WTC11 (cell line): ENCODE results near the gene TRAPPC4. TPM values are rescaled to one million over a fixed set of nuclear protein-coding genes. Genes with fewer than 3 reads are reported as not detected.

Experiments
- CREB1 ChIP-seq: sonication (generic); formaldehyde crosslinking; IDR thresholded peaks from 2 replicates; pipeline ENCODE4 v1.8.0; 2023; ENCODE audit warnings: mild to moderate bottlenecking, missing genetic modification reagents
- EMX1 ChIP-seq: fragments of 250-450 bp; sonication (Bioruptor Pico); IDR thresholded peaks from 2 replicates; pipeline ENCODE4 v1.8.0; 2021; ENCODE audit warnings: mild to moderate bottlenecking
- ESRRA ChIP-seq: sonication (generic); formaldehyde crosslinking; IDR thresholded peaks from 2 replicates; pipeline ENCODE4 v1.8.1; 2022; ENCODE audit warnings: mild to moderate bottlenecking, missing genetic modification reagents, borderline replicate concordance
- FOXP1 ChIP-seq: sonication (generic); formaldehyde crosslinking; IDR thresholded peaks from 2 replicates; pipeline ENCODE4 v1.8.0; 2022; ENCODE audit warnings: missing genetic modification reagents, mild to moderate bottlenecking, moderate library complexity, borderline replicate concordance
- GRHL2 ChIP-seq: fragments of 250-450 bp; sonication (Bioruptor Pico); IDR thresholded peaks from 2 replicates; pipeline ENCODE4 v1.8.0; 2022; ENCODE audit warnings: mild to moderate bottlenecking, moderate library complexity; ENCODE audit not compliant: insufficient replicate concordance, severe bottlenecking
- NFYB ChIP-seq: sonication (generic); formaldehyde crosslinking; conservative IDR thresholded peaks from 2 replicates; pipeline ENCODE4 v1.8.0; 2022; ENCODE audit warnings: low read depth, missing genetic modification reagents
- OVOL2 ChIP-seq: fragments of 250-450 bp; sonication (Bioruptor Pico); IDR thresholded peaks from 2 replicates; pipeline ENCODE4 v1.9.0; 2021; ENCODE audit warnings: mild to moderate bottlenecking, borderline replicate concordance
- RELA ChIP-seq: sonication (generic); formaldehyde crosslinking; IDR thresholded peaks from 2 replicates; pipeline ENCODE4 v1.8.1; 2022; ENCODE audit warnings: missing genetic modification reagents, mild to moderate bottlenecking, borderline replicate concordance
- SMAD3 ChIP-seq: sonication (generic); formaldehyde crosslinking; IDR thresholded peaks from 2 replicates; pipeline ENCODE4 v1.8.0; 2022; ENCODE audit warnings: missing genetic modification reagents, mild to moderate bottlenecking, borderline replicate concordance
- SP1 ChIP-seq: sonication (generic); formaldehyde crosslinking; conservative IDR thresholded peaks from 2 replicates; pipeline ENCODE4 v1.8.1; 2022; ENCODE audit warnings: missing genetic modification reagents
- ZBTB21 ChIP-seq: sonication (generic); formaldehyde crosslinking; IDR thresholded peaks from 2 replicates; pipeline ENCODE4 v1.8.1; 2023; ENCODE audit warnings: mild to moderate bottlenecking, missing genetic modification reagents, borderline replicate concordance
- ZNF232 ChIP-seq: sonication (generic); formaldehyde crosslinking; IDR thresholded peaks from 2 replicates; pipeline ENCODE4 v1.8.0; 2022; ENCODE audit warnings: mild to moderate bottlenecking, missing genetic modification reagents
- ZNF396 ChIP-seq: fragments of 250-450 bp; sonication (Bioruptor Pico); IDR thresholded peaks from 2 replicates; pipeline ENCODE4 v1.8.0; 2021; ENCODE audit warnings: mild to moderate bottlenecking, moderate library complexity, borderline replicate concordance
- total RNA-seq: library from RNA; stranded (reverse); gene quantifications from 3 replicates; pipeline ENCODE4 v1.2.3, GENCODE V29; 2021
- TF ChIP-seq, protein P1 (sequence below): fragments of 200-600 bp; IDR thresholded peaks from 2 replicates; pipeline ENCODE4 v1.8.0; 2022; ENCODE audit warnings: antibody characterized with exemption
- TF ChIP-seq, protein P2 (sequence below): fragments of 250-450 bp; sonication (Bioruptor Pico); IDR thresholded peaks from 2 replicates; pipeline ENCODE4 v1.9.0; 2021; ENCODE audit warnings: moderate library complexity, mild to moderate bottlenecking, inconsistent platforms, borderline replicate concordance
- TF ChIP-seq, protein P3 (sequence below): sonication (generic); formaldehyde crosslinking; IDR thresholded peaks from 2 replicates; pipeline ENCODE4 v1.8.1; 2022; ENCODE audit warnings: low read depth, missing genetic modification reagents, borderline replicate concordance
- TF ChIP-seq, protein P4 (sequence below): sonication (generic); formaldehyde crosslinking; IDR thresholded peaks from 2 replicates; pipeline ENCODE4 v1.8.0; 2023; ENCODE audit warnings: missing genetic modification reagents, mild to moderate bottlenecking, borderline replicate concordance
- TF ChIP-seq, protein P5 (sequence below): sonication (generic); formaldehyde crosslinking; IDR thresholded peaks from 2 replicates; pipeline ENCODE4 v1.8.1; 2023; ENCODE audit warnings: mild to moderate bottlenecking, missing genetic modification reagents, moderate library complexity
- TF ChIP-seq, protein P6 (sequence below): sonication (generic); formaldehyde crosslinking; conservative IDR thresholded peaks from 2 replicates; pipeline ENCODE4 v1.8.1; 2022; ENCODE audit warnings: mild to moderate bottlenecking, missing genetic modification reagents
- TF ChIP-seq, protein P7 (sequence below): sonication (generic); formaldehyde crosslinking; IDR thresholded peaks from 2 replicates; pipeline ENCODE4 v1.8.1; 2022; ENCODE audit warnings: mild to moderate bottlenecking, moderate library complexity, missing genetic modification reagents
- TF ChIP-seq, protein P8 (sequence below): fragments of 250-450 bp; sonication (Bioruptor Pico); IDR thresholded peaks from 2 replicates; pipeline ENCODE4 v1.9.0; 2021; ENCODE audit warnings: mild to moderate bottlenecking
- TF ChIP-seq, protein P9 (sequence below): sonication (generic); formaldehyde crosslinking; IDR thresholded peaks from 2 replicates; pipeline ENCODE4 v1.8.1; 2022; ENCODE audit warnings: missing genetic modification reagents, borderline replicate concordance
- TF ChIP-seq, protein P10 (sequence below): fragments of 250-450 bp; sonication (Bioruptor Pico); IDR thresholded peaks from 2 replicates; pipeline ENCODE4 v2.1.2; 2022; ENCODE audit warnings: mild to moderate bottlenecking, moderate library complexity

Gene TRAPPC4
- total RNA-seq, 1 experiment from 2014 or later, result 75.7 TPM

DNA sequence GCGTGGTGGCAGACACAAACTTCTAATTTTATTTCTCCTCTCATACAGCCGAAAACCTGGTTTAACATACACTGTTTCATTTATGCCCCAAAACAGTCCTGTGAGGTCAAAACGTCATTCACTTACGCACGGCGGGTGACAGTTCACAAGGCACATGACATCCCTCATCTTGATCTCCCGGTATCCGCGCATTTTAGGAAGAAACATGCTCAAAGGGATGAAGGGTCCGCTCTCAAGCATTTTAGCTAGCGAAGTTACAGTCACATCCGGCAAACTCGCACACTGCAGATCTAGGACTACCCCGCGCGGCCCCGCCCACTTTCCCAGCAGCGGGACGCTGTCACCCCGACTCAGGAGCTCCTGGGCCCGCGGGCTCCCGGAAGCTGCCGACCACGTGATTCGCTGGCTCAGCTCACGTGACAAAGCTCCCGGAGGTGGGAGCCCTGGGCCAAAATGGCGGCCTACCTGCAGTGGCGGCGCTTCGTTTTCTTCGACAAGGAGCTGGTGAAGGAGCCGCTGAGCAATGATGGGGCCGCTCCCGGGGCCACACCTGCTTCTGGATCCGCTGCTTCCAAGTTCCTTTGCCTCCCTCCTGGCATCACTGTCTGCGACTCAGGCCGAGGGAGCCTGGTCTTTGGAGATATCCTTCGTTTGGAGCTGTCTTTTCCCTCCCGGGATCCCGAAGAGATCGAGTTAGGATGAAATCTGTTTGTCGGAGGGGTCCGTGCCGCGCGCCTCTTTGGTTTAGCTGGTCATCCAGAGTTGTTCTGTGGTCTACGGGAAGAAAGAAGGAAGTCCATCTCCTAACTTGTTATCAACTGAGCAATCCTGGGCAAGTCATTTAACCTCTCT lies 49.0 kb downstream of the TRAPPC4 start, which contains the start of gene VPS11 (continued):
- TF ChIP-seq, protein P1, sequence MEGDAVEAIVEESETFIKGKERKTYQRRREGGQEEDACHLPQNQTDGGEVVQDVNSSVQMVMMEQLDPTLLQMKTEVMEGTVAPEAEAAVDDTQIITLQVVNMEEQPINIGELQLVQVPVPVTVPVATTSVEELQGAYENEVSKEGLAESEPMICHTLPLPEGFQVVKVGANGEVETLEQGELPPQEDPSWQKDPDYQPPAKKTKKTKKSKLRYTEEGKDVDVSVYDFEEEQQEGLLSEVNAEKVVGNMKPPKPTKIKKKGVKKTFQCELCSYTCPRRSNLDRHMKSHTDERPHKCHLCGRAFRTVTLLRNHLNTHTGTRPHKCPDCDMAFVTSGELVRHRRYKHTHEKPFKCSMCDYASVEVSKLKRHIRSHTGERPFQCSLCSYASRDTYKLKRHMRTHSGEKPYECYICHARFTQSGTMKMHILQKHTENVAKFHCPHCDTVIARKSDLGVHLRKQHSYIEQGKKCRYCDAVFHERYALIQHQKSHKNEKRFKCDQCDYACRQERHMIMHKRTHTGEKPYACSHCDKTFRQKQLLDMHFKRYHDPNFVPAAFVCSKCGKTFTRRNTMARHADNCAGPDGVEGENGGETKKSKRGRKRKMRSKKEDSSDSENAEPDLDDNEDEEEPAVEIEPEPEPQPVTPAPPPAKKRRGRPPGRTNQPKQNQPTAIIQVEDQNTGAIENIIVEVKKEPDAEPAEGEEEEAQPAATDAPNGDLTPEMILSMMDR, result no peak
- TF ChIP-seq GRHL2 (no peak), ZNF396 (CRISPR knock-in tag) (no peak), ESRRA (CRISPR knock-in tag) (peak; percentile 41; the same call in 1 of the 2 replicates), SMAD3 (CRISPR knock-in tag) (no peak), ZBTB21 (CRISPR knock-in tag) (no peak), FOXP1 (CRISPR knock-in tag) (no peak; the same call in 1 of the 2 replicates), EMX1 (CRISPR knock-in tag) (no peak), NFYB (CRISPR knock-in tag) (0 out of 2 replicates have a peak, but pooled peaks have one; percentile 16), ZNF232 (CRISPR knock-in tag) (no peak), OVOL2 (CRISPR knock-in tag) (no peak), CREB1 (no peak), SP1 (peak; percentile 82), RELA (CRISPR knock-in tag) (no peak)
- TF ChIP-seq, protein P2, sequence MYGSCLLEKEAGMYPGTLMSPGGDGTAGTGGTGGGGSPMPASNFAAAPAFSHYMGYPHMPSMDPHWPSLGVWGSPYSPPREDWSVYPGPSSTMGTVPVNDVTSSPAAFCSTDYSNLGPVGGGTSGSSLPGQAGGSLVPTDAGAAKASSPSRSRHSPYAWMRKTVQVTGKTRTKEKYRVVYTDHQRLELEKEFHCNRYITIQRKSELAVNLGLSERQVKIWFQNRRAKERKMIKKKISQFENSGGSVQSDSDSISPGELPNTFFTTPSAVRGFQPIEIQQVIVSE, result no peak
- TF ChIP-seq, protein P3, sequence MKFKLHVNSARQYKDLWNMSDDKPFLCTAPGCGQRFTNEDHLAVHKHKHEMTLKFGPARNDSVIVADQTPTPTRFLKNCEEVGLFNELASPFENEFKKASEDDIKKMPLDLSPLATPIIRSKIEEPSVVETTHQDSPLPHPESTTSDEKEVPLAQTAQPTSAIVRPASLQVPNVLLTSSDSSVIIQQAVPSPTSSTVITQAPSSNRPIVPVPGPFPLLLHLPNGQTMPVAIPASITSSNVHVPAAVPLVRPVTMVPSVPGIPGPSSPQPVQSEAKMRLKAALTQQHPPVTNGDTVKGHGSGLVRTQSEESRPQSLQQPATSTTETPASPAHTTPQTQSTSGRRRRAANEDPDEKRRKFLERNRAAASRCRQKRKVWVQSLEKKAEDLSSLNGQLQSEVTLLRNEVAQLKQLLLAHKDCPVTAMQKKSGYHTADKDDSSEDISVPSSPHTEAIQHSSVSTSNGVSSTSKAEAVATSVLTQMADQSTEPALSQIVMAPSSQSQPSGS (CRISPR knock-in tag), result no peak
- TF ChIP-seq, protein P4, sequence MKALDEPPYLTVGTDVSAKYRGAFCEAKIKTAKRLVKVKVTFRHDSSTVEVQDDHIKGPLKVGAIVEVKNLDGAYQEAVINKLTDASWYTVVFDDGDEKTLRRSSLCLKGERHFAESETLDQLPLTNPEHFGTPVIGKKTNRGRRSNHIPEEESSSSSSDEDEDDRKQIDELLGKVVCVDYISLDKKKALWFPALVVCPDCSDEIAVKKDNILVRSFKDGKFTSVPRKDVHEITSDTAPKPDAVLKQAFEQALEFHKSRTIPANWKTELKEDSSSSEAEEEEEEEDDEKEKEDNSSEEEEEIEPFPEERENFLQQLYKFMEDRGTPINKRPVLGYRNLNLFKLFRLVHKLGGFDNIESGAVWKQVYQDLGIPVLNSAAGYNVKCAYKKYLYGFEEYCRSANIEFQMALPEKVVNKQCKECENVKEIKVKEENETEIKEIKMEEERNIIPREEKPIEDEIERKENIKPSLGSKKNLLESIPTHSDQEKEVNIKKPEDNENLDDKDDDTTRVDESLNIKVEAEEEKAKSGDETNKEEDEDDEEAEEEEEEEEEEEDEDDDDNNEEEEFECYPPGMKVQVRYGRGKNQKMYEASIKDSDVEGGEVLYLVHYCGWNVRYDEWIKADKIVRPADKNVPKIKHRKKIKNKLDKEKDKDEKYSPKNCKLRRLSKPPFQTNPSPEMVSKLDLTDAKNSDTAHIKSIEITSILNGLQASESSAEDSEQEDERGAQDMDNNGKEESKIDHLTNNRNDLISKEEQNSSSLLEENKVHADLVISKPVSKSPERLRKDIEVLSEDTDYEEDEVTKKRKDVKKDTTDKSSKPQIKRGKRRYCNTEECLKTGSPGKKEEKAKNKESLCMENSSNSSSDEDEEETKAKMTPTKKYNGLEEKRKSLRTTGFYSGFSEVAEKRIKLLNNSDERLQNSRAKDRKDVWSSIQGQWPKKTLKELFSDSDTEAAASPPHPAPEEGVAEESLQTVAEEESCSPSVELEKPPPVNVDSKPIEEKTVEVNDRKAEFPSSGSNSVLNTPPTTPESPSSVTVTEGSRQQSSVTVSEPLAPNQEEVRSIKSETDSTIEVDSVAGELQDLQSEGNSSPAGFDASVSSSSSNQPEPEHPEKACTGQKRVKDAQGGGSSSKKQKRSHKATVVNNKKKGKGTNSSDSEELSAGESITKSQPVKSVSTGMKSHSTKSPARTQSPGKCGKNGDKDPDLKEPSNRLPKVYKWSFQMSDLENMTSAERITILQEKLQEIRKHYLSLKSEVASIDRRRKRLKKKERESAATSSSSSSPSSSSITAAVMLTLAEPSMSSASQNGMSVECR, result peak; percentile 83; the same call in 1 of the 2 replicates
- TF ChIP-seq, protein P5, sequence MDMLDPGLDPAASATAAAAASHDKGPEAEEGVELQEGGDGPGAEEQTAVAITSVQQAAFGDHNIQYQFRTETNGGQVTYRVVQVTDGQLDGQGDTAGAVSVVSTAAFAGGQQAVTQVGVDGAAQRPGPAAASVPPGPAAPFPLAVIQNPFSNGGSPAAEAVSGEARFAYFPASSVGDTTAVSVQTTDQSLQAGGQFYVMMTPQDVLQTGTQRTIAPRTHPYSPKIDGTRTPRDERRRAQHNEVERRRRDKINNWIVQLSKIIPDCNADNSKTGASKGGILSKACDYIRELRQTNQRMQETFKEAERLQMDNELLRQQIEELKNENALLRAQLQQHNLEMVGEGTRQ, result peak; percentile 99
- TF ChIP-seq, protein P6, sequence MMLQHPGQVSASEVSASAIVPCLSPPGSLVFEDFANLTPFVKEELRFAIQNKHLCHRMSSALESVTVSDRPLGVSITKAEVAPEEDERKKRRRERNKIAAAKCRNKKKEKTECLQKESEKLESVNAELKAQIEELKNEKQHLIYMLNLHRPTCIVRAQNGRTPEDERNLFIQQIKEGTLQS (CRISPR knock-in tag), result no peak
- TF ChIP-seq, protein P7, sequence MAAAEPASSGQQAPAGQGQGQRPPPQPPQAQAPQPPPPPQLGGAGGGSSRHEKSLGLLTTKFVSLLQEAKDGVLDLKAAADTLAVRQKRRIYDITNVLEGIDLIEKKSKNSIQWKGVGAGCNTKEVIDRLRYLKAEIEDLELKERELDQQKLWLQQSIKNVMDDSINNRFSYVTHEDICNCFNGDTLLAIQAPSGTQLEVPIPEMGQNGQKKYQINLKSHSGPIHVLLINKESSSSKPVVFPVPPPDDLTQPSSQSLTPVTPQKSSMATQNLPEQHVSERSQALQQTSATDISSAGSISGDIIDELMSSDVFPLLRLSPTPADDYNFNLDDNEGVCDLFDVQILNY, result peak; percentile 71; the same call in 1 of the 2 replicates
- TF ChIP-seq, protein P8, sequence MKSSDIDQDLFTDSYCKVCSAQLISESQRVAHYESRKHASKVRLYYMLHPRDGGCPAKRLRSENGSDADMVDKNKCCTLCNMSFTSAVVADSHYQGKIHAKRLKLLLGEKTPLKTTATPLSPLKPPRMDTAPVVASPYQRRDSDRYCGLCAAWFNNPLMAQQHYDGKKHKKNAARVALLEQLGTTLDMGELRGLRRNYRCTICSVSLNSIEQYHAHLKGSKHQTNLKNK (CRISPR knock-in tag), result no peak
- TF ChIP-seq, protein P9, sequence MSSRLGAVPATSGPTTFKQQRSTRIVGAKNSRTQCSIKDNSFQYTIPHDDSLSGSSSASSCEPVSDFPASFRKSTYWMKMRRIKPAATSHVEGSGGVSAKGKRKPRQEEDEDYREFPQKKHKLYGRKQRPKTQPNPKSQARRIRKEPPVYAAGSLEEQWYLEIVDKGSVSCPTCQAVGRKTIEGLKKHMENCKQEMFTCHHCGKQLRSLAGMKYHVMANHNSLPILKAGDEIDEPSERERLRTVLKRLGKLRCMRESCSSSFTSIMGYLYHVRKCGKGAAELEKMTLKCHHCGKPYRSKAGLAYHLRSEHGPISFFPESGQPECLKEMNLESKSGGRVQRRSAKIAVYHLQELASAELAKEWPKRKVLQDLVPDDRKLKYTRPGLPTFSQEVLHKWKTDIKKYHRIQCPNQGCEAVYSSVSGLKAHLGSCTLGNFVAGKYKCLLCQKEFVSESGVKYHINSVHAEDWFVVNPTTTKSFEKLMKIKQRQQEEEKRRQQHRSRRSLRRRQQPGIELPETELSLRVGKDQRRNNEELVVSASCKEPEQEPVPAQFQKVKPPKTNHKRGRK (CRISPR knock-in tag), result no peak
- TF ChIP-seq, protein P10, sequence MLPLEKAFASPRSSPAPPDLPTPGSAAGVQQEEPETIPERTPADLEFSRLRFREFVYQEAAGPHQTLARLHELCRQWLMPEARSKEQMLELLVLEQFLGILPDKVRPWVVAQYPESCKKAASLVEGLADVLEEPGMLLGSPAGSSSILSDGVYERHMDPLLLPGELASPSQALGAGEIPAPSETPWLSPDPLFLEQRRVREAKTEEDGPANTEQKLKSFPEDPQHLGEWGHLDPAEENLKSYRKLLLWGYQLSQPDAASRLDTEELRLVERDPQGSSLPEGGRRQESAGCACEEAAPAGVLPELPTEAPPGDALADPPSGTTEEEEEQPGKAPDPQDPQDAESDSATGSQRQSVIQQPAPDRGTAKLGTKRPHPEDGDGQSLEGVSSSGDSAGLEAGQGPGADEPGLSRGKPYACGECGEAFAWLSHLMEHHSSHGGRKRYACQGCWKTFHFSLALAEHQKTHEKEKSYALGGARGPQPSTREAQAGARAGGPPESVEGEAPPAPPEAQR (CRISPR knock-in tag), result no peak
